ENCODE data around the gene WDFY3.

WDFY3 gene, protein sequence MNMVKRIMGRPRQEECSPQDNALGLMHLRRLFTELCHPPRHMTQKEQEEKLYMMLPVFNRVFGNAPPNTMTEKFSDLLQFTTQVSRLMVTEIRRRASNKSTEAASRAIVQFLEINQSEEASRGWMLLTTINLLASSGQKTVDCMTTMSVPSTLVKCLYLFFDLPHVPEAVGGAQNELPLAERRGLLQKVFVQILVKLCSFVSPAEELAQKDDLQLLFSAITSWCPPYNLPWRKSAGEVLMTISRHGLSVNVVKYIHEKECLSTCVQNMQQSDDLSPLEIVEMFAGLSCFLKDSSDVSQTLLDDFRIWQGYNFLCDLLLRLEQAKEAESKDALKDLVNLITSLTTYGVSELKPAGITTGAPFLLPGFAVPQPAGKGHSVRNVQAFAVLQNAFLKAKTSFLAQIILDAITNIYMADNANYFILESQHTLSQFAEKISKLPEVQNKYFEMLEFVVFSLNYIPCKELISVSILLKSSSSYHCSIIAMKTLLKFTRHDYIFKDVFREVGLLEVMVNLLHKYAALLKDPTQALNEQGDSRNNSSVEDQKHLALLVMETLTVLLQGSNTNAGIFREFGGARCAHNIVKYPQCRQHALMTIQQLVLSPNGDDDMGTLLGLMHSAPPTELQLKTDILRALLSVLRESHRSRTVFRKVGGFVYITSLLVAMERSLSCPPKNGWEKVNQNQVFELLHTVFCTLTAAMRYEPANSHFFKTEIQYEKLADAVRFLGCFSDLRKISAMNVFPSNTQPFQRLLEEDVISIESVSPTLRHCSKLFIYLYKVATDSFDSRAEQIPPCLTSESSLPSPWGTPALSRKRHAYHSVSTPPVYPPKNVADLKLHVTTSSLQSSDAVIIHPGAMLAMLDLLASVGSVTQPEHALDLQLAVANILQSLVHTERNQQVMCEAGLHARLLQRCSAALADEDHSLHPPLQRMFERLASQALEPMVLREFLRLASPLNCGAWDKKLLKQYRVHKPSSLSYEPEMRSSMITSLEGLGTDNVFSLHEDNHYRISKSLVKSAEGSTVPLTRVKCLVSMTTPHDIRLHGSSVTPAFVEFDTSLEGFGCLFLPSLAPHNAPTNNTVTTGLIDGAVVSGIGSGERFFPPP (N-terminal part only)

DNA sequence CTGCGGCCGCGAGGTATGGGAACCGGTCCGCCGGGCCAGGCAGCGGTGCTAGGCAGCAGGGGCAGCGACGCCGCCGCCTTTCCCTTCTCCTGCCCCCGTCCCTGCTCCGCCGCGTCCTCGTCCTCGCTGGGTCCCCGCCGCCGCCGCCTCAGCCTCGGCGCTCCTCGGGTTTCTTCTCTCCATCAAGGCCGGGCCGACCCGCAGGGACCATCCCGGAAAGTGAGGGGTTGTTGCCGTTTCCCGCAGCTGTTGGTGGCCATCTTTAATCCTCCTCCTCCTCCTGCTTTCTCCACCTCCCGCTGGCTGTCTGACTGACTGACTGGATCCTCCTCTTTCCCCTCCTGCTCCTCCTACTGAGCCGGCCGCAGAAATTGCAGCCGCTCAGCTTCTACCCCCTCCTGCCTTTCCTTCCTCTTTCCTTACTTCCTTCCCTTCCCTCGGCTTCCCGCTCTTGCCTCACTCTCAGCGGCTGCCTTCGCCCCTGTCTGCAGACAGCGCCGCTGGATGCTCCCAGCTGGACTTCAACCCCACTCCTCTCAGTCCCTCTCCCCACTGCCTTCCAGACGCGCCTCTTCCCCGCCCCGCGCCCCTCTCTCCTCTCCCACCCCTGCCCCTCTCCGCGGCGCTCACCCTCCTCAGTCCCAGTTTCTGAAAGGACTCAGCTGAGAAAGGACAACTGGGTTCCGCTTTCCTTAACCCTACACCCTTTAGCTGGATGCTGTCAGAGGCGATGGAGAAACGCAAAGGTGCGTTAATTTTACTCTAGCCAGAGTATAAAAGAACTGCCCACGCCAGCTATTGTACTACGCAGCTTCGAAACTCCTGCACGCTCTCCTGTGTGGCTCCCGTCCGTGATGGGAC is at the start of gene WDFY3:
Gene WDFY3 (minus strand): TSS at position 309 of the 861 bp plus-strand sequence. CDS start 106,099 bp downstream, outside the sequence.
- no peak for DNase-seq (ENCODE audit: low read depth in 3 of 3, low spot score in 1 of 3)

- DNase-seq (ENCODE audit: low read depth in 3 of 3, low spot score in 1 of 3): no peak
Observed at GRCh38 chr4:85005865-85006377, 39.4 kb upstream of the WDFY3 start.

GRCh38 chr4:85000343-85000742 is 33.9 kb upstream of the WDFY3 start:
- no peak for DNase-seq (ENCODE audit: low read depth in 3 of 3, low spot score in 1 of 3)

DNA sequence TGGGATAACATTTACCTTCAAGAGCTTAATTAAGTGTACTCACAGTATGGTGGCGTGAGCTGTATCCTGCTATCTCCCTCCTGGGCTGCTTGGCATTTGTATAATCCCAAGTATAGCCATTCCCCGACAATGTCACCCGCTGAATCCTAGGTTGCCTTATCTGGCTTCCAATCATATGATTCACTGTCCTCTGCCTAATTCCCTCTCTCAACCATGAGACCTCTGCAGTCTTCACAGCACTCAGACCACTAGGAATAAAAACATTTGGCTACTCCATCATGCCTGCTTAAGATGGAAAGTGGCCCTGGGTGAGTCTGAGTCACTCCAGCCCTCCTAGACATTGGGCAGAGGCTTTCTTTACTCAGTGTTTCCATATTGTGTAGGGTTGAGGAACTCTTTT is 28.9 kb upstream of the WDFY3 start:
- DNase-seq (ENCODE audit: low read depth in 3 of 3, low spot score in 1 of 3): no peak

DNA sequence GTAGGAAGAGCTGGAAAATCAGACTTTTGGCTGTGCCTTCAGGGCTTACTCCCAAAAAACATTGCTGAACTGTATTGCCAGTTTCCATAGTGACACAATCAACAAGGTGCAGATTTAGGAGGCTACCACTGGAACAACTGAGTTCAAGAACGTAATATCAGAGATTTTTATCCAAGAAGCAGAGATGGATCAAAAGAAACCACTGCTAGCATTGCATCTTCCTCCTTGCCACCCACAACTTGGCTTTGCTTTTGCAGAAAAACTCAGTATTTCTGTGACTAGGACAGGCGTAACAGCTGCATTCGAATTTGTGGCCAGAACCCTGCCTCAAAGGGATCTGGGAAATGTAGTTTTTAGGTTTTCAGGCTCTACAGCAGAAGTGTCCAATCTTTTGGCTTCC is 27.8 kb upstream of the WDFY3 start:
- no peak for DNase-seq (ENCODE audit: low read depth in 3 of 3, low spot score in 1 of 3)

GRCh38 chr4:84985952-84986351 is 19.5 kb upstream of the WDFY3 start:
- no peak for DNase-seq (ENCODE audit: low read depth in 3 of 3, low spot score in 1 of 3)

DNA sequence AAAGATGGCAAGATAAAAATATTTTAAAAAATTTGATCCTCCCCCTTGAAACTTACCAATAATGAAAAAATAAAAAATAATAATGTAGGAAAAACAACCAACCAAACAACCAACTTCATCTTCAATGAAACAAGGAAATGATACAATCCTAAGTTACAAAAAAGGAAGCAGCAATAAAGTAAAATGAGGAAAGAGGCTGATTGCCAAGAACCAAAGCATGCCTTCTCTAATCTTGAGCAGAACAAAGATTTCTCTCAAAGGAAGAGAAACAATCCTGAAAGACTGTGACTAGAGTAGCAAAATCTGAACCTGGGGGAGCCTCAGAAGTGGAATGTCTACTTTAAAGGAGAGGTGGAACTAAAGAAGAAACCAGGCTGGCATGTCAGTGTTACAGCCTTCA is 10.9 kb upstream of the WDFY3 start:
- DNase-seq (ENCODE audit: low read depth in 3 of 3, low spot score in 1 of 3): no peak

GRCh38 chr4:84973856-84974255 is 7.4 kb upstream of the WDFY3 start:
- DNase-seq (ENCODE audit: low read depth in 3 of 3, low spot score in 1 of 3): no peak

DNA sequence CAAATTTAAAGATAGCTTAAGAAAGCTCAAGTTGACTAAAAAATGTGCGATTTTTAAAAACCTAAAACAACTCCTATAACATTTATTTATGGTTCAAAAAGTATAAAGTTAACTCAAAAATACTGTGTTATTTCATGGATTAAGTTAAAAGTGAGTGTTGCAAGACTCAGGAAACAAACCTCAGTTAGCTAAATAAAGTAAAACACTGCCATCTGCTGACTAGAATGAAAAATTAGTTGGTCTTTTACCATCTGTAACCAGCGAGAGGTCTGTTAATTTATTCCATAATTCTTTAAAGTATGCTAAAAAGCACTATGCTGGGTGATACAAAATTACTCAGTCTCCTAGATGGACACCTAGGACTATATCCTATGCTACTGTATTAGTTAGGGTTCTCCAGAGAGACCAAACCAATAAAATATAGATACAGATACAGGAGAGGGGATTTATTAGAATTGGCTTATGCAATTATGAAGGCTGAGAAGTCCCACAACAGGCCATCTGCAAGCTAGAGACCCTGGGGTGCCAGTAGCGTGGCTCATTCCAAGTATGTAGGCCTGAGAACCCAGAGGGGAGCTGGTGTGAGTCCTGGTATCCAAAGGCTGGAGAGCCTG is 4.9 kb upstream of the WDFY3 start:
- DNase-seq (ENCODE audit: low read depth in 3 of 3, low spot score in 1 of 3): no peak

DNA sequence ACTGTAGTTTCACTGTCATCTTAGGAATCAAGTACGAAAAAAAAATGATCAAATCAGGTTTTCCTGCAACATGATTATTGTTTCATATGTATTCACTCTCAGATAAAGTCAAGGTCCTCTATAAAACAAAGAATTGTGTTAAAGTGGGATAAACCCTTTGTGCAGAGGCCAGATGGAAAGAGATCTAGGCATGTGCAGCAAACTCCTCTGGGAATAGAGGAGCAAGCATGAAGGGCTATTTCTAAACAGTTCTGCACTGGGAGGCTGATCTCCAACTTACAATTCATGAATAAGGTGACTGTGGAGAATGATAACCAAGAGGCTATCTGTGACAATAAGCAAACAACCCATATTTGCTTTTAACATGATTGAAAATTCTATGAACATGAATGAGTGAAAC is 2.4 kb upstream of the WDFY3 start:
- no peak for DNase-seq (ENCODE audit: low read depth in 3 of 3, low spot score in 1 of 3)

GRCh38 chr4:84967243-84967690 is 777 bp upstream of the WDFY3 start:
- DNase-seq (ENCODE audit: low read depth in 3 of 3, low spot score in 1 of 3): no peak

- no peak for DNase-seq (ENCODE audit: low read depth in 3 of 3, low spot score in 1 of 3)
Observed at GRCh38 chr4:84965553-84966381, 723 bp downstream of the WDFY3 start.

DNA sequence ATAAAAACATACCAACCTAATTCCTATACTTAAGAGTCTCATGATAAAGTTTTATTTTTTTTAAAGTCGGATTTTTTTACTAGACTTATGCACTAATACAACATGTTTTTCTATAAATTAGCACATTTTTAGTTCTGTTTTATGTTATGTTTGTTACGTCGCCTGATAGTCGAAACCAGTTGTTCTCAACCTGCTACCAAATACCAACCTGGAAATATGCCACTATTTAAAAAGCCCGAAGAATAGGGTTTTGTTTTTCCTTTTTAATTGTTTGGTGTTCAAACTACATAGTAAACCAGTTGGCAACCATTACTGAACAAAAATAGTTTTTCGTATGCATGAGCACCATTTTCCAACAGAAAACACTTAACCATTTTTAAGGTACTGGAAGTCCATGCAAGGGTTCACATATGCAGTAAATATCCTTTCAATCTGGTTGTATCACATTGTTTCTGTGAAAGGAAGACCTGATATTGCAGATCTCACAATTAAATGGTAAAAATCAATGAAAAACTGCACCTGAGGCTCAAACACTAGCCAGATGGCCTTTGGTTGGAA is 1.4 kb downstream of the WDFY3 start:
- no peak for DNase-seq (ENCODE audit: low read depth in 3 of 3, low spot score in 1 of 3)

DNA sequence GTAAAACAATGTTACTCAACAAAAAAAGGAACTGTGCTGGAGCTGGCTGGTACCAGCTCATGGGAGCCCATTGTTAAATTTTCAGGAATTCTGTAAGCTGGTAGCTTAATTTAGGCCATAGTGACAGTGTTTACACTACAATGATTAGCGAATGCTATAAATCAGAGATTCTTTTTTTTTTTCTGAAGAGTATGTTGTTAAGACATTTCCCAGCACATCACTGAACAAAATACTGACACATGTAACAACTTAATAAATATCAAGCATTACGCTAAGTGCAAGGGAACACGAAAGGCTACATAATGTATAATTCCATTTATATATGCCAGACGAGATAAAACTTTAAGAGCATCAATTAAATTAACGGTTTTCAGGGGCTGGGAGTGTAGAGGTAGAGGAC is 4.4 kb downstream of the WDFY3 start:
- DNase-seq (ENCODE audit: low read depth in 3 of 3, low spot score in 1 of 3): no peak

- no peak for DNase-seq (ENCODE audit: low read depth in 3 of 3, low spot score in 1 of 3)
Observed at GRCh38 chr4:84958434-84958833, 8.1 kb downstream of the WDFY3 start.

GRCh38 chr4:84957514-84958420 is 8.7 kb downstream of the WDFY3 start:
- no peak for DNase-seq (ENCODE audit: low read depth in 3 of 3, low spot score in 1 of 3)

DNA sequence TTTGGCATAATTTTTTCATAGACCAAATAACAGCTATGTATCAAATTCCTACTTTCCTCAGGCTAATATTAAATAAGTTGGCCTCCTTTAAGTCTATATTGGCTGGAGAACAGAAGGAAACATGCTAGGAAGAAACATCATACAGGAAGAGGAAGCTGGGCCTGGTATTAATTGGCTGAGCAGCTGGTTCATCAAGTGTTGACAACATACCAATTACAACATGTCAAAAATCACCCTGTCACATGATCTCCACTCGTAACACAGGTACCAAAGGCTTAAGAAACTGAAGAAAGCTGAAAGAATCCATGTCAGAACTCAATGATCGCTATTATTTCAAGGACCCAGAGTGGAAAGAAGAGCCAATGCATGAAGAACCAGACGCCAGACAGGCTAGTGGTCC is 10.5 kb downstream of the WDFY3 start:
- no peak for DNase-seq (ENCODE audit: low read depth in 3 of 3, low spot score in 1 of 3)

All from stimulated activated CD4-positive, alpha-beta T cell treated with anti-CD3 and anti-CD28 coated beads, TNF-alpha, amount 100 ng/mL, for 1 hour (primary cell).